ENCODE results near the gene IPO4. TPM values are rescaled to one million over a fixed set of nuclear protein-coding genes. Genes with fewer than 3 reads are reported as not detected.

The IPO4 gene
- total RNA-seq, 1 experiment from 2014 or later, result 116 TPM

DNA sequence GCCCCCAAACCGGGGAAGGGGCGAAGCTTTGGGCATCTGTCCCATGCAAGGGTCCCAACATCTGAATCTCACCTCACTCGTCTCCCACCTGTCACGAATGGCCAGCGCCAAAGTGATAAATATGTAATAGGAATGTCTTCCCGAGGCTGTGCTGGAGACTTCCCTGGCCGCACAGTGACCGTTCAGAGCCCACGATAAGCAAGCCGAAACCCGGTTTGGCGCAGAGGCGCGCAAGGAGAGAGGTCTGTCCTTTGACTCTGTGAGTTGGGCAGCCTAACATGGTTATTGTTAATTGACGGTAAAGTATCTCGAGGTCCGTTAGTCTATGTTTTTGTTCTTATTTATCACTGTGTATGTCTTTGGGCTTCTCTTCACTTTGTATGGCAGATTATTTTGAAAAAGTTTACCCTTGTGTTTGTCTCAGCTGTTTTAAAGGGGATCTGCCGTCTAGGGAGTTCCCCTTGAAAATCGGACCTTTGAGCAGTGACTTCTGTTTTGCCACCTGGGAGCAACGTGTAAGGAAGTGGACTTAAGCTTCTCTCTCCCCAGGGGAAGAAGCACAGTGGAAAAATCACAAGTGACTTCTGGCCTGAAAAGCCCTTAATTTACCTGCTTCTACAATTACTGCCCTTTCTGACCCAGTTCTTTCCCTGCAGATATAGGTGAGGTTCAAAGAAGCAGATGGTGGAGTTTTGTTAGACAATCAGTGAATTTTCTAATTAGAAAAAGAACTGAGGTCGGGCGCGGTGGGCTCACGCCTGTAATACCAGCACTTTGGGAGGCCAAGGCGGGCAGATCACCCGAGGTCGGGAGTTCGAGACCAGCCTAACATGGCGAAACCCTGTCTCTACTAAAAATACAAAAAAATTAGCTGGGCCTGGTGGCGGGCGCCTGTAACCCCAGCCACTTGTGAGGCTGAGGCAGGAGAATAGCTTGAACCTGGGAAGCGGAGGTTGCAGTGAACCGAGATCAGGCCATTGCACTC is 7.7 kb upstream of the IPO4 start:
- no peak overlapping the region for H2BK20ac ChIP-seq (ENCODE audit: low read depth, low read length, poor library complexity, severe bottlenecking)
- peak overlapping the region; percentile 27 for H3K14ac ChIP-seq (ENCODE audit: insufficient read depth, low read length)
- H3K23me2 ChIP-seq (ENCODE audit: insufficient read length, low read depth, low read length, poor library complexity, severe bottlenecking), result peaks cover 8% of the 10 kb centered on the region
- H2BK15ac ChIP-seq (ENCODE audit: low read depth, low read length), result no peak overlapping the region
- H2BK5ac ChIP-seq (ENCODE audit: insufficient read length, low read length), result no peak overlapping the region
- WGBS (ENCODE audit: extremely low coverage, insufficient read length, low lambda C conversion rate), result no CpG with 5 or more reads among the region's 33 CpGs
- peak overlapping the region; percentile 71 for H3K4me2 ChIP-seq (ENCODE audit: insufficient read depth, insufficient read length, low read length)
- peaks cover under 1% of the 10 kb centered on the region for H3K9me3 ChIP-seq (ENCODE audit: control insufficient read depth, low read depth, low read length)
- H4K20me1 ChIP-seq (ENCODE audit: control insufficient read depth, insufficient read depth, insufficient read length), result no peaks in the 10 kb centered on the region
- no peak overlapping the region for H2BK12ac ChIP-seq (ENCODE audit: insufficient read length, low read depth, low read length)
- H3K56ac ChIP-seq (ENCODE audit: insufficient read length, low read depth, low read length), result no peak overlapping the region
- H3K27me3 Mint-ChIP-seq (ENCODE audit: low read depth), result no peaks in the 10 kb centered on the region
- no peak overlapping the region for H2AK5ac ChIP-seq (ENCODE audit: insufficient read length, low read length)
- H3K27ac ChIP-seq (ENCODE audit: insufficient read length, low read depth, low read length), result no peak overlapping the region
- no peak overlapping the region for H4K91ac ChIP-seq (ENCODE audit: insufficient read length, low read depth, low read length)
- H2AFZ ChIP-seq (ENCODE audit: low read length), result no peak overlapping the region
- TF ChIP-seq, protein P1, sequence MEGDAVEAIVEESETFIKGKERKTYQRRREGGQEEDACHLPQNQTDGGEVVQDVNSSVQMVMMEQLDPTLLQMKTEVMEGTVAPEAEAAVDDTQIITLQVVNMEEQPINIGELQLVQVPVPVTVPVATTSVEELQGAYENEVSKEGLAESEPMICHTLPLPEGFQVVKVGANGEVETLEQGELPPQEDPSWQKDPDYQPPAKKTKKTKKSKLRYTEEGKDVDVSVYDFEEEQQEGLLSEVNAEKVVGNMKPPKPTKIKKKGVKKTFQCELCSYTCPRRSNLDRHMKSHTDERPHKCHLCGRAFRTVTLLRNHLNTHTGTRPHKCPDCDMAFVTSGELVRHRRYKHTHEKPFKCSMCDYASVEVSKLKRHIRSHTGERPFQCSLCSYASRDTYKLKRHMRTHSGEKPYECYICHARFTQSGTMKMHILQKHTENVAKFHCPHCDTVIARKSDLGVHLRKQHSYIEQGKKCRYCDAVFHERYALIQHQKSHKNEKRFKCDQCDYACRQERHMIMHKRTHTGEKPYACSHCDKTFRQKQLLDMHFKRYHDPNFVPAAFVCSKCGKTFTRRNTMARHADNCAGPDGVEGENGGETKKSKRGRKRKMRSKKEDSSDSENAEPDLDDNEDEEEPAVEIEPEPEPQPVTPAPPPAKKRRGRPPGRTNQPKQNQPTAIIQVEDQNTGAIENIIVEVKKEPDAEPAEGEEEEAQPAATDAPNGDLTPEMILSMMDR (conservative IDR thresholded peaks at IDR 0.05), result no peak
- H3K27me3 ChIP-seq (ENCODE audit: insufficient read depth, low read length), result no peaks in the 10 kb centered on the region
- H3K9me3 Mint-ChIP-seq, result peaks cover 3 to 4% of the 10 kb centered on the region in 2 experiments; a peak in 4 of 5 replicates
- H3K18ac ChIP-seq (ENCODE audit: insufficient read length, low read depth, low read length), result no peak overlapping the region
- no peak overlapping the region for H4K5ac ChIP-seq (ENCODE audit: insufficient read length, low read depth, low read length)
- no peak for DNase-seq
- peak overlapping the region; percentile 95 to 98 (median 96) for H3K27ac Mint-ChIP-seq
- no peaks in the 10 kb centered on the region for H3K79me1 ChIP-seq (ENCODE audit: insufficient read depth, low read depth, low read length, poor library complexity, severe bottlenecking)
- no peak overlapping the region for H3T11ph ChIP-seq (ENCODE audit: low read length)
- H3K4me1 Mint-ChIP-seq, result peaks cover 26% of the 10 kb centered on the region in 2 experiments
- H3K23ac ChIP-seq (ENCODE audit: insufficient read length, low read depth, low read length), result no peak overlapping the region
- no peaks in the 10 kb centered on the region for H3K79me2 ChIP-seq (ENCODE audit: insufficient read depth, low read length)
- peak overlapping the region; percentile 92 to 98 for H3K4me3 Mint-ChIP-seq
- peaks cover 22 to 55% (median 52%) of the 10 kb centered on the region in 3 experiments for H3K36me3 Mint-ChIP-seq (ENCODE audit: insufficient read depth in 1 of 3, low read depth in 3 of 3)
- H4K8ac ChIP-seq (replicated peaks; ENCODE audit: insufficient read length, low read depth, low read length), result no peak overlapping the region
- no peaks in the 10 kb centered on the region for H3K4me1 ChIP-seq (ENCODE audit: insufficient read depth, low read length)
- H3K4ac ChIP-seq (ENCODE audit: low read depth, low read length), result no peak overlapping the region
- peak overlapping the region; percentile 69 for H3K9ac ChIP-seq (ENCODE audit: extremely low read depth, insufficient read length, low read length)
- no peak overlapping the region for H2BK120ac ChIP-seq (ENCODE audit: low read depth, low read length, poor library complexity, severe bottlenecking)
